Fibroblast of gingiva (primary cell): ENCODE results near the gene TLK2.
A peak's percentile ranks its signal among the peaks of the same experiment; 100 is the strongest.
"Not testable (repeated sequence)": the region's sequence is repeated elsewhere in the genome, so short reads cannot be mapped to it uniquely, and the experiment has no call there.

Source experiments
- DNase-seq: peaks from one replicate; pipeline ENCODE4 v3.0.0-alpha.2; 2011; ENCODE audit warnings: low read depth

Gene TLK2

GRCh38 chr17:62490990-62491389, 12.4 kb downstream of the TLK2 start:
- DNase-seq, result not testable (repeated sequence)

- not testable (repeated sequence) for DNase-seq
Measured at GRCh38 chr17:62493049-62493655, 14.5 kb downstream of the TLK2 start.

GRCh38 chr17:62494073-62494472, 15.4 kb downstream of the TLK2 start:
- not testable (repeated sequence) for DNase-seq

GRCh38 chr17:62496344-62496743, 17.7 kb downstream of the TLK2 start:
- DNase-seq, result not testable (repeated sequence)

- not testable (repeated sequence) for DNase-seq
Measured at GRCh38 chr17:62498796-62499195, 20.2 kb downstream of the TLK2 start.

GRCh38 chr17:62500463-62500862, 21.8 kb downstream of the TLK2 start:
- DNase-seq, result not testable (repeated sequence)

GRCh38 chr17:62504857-62505256, 26.2 kb downstream of the TLK2 start:
- DNase-seq, result not testable (repeated sequence)

- not testable (repeated sequence) for DNase-seq
Measured at GRCh38 chr17:62507191-62507836, 28.7 kb downstream of the TLK2 start.

- not testable (repeated sequence) for DNase-seq
Measured at GRCh38 chr17:62510247-62510819, 31.7 kb downstream of the TLK2 start.

GRCh38 chr17:62511014-62511413, 32.4 kb downstream of the TLK2 start:
- not testable (repeated sequence) for DNase-seq

GRCh38 chr17:62516376-62516775, 37.8 kb downstream of the TLK2 start:
- DNase-seq, result not testable (repeated sequence)

GRCh38 chr17:62521295-62521694, 42.7 kb downstream of the TLK2 start:
- DNase-seq, result not testable (repeated sequence)

GRCh38 chr17:62524077-62524476, 45.5 kb downstream of the TLK2 start:
- DNase-seq, result not testable (repeated sequence)

GRCh38 chr17:62525317-62525716, 46.7 kb downstream of the TLK2 start:
- DNase-seq, result peak; percentile 30

- not testable (repeated sequence) for DNase-seq
Measured at GRCh38 chr17:62530936-62531335, 52.3 kb downstream of the TLK2 start.

GRCh38 chr17:62536557-62536956, 57.9 kb downstream of the TLK2 start:
- DNase-seq, result not testable (repeated sequence)

- DNase-seq, result not testable (repeated sequence)
Measured at GRCh38 chr17:62541073-62541472, 62.4 kb downstream of the TLK2 start.

- not testable (repeated sequence) for DNase-seq
Measured at GRCh38 chr17:62543278-62543775, 64.7 kb downstream of the TLK2 start.

GRCh38 chr17:62546066-62546465, 67.4 kb downstream of the TLK2 start:
- not testable (repeated sequence) for DNase-seq

- peak; percentile 31 for DNase-seq
Measured at GRCh38 chr17:62552851-62553659, 74.4 kb downstream of the TLK2 start.

GRCh38 chr17:62557532-62557931, 78.9 kb downstream of the TLK2 start:
- DNase-seq, result not testable (repeated sequence)

- DNase-seq, result peak; percentile 62
Measured at GRCh38 chr17:62558941-62559340, 80.3 kb downstream of the TLK2 start.
